ENCODE measurements around the gene PAQR6. TPM values are rescaled to one million over a fixed set of nuclear protein-coding genes. Genes with fewer than 3 reads are reported as not detected.
"Not testable (repeated sequence)": the region's sequence is repeated elsewhere in the genome, so short reads cannot be mapped to it uniquely, and the experiment has no call there.

PAQR6 gene
- total RNA-seq, 3 donors from 2014 or later: 1.5 to 6.2 (median 1.9) TPM

DNA sequence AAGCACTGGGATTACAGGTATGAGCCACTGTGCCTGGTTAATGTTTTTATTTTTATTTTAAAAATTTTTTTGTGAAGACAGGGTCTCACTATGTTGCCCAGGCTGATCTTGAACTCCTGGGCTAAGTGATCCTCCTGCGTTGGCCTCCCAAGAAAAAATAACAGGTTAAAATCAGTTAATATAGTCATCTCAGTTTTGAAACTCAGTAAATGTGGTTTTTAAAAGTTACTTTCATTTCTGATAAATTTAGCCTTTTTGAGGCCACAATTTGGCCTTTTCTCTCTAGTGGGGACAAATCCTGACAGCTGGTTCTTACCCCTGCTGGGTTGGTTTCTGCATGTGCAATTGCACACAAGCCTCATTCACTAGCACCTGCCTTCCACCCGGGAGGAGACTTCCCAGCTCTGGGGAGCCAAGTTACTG is 21.7 kb downstream of the PAQR6 start:
- no peaks in the 10 kb centered on the region for H3K9me3 ChIP-seq
- intact Hi-C loops (cut with DNase I, micrococcal nuclease): loop anchor here in 1 of 2 donors (5.0 kb wide), 2 partner anchors 79 to 134 kb away; no protein-coding TSS in a partner anchor
- ATAC-seq (no peak), DNase-seq (no peak)
- TF ChIP-seq, protein P1, sequence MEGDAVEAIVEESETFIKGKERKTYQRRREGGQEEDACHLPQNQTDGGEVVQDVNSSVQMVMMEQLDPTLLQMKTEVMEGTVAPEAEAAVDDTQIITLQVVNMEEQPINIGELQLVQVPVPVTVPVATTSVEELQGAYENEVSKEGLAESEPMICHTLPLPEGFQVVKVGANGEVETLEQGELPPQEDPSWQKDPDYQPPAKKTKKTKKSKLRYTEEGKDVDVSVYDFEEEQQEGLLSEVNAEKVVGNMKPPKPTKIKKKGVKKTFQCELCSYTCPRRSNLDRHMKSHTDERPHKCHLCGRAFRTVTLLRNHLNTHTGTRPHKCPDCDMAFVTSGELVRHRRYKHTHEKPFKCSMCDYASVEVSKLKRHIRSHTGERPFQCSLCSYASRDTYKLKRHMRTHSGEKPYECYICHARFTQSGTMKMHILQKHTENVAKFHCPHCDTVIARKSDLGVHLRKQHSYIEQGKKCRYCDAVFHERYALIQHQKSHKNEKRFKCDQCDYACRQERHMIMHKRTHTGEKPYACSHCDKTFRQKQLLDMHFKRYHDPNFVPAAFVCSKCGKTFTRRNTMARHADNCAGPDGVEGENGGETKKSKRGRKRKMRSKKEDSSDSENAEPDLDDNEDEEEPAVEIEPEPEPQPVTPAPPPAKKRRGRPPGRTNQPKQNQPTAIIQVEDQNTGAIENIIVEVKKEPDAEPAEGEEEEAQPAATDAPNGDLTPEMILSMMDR (IDR thresholded peaks at IDR 0.05): no peak
- H3K4me1 ChIP-seq (ENCODE audit: low read depth): no peaks in the 10 kb centered on the region
- H3K36me3 ChIP-seq (ENCODE audit: low read depth): peaks cover 5% of the 10 kb centered on the region
- no peak overlapping the region for H3K4me3 ChIP-seq

DNA sequence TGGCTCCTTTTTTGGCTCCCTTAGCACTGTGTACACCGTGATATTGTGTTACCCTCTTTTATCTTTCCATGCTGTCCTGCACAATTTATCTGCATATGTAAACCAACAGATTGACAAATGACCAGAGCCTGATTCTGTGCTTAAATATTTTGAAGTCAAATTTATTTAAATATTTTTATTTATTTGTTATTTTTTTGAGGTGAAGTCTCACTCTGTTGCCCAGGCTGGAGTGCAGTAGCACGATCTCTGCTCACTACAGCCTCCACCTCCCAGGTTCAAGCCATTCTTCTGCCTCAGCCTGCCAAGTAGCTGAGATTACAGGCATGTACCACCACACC is 22.2 kb downstream of the PAQR6 start:
- intact Hi-C loops (cut with DNase I, micrococcal nuclease): loop anchor here in 1 of 2 donors (5.0 kb wide), 2 partner anchors 78 to 133 kb away; no protein-coding TSS in a partner anchor
- H3K9me3 ChIP-seq: no peaks in the 10 kb centered on the region
- TF ChIP-seq, protein P1 (IDR thresholded peaks at IDR 0.05): peak; percentile 5
- no peak overlapping the region for H3K4me3 ChIP-seq
- H3K4me1 ChIP-seq (ENCODE audit: low read depth): no peaks in the 10 kb centered on the region
- DNase-seq: no peak
- H3K36me3 ChIP-seq (ENCODE audit: low read depth): peaks cover 5% of the 10 kb centered on the region
- no peak for ATAC-seq

DNA sequence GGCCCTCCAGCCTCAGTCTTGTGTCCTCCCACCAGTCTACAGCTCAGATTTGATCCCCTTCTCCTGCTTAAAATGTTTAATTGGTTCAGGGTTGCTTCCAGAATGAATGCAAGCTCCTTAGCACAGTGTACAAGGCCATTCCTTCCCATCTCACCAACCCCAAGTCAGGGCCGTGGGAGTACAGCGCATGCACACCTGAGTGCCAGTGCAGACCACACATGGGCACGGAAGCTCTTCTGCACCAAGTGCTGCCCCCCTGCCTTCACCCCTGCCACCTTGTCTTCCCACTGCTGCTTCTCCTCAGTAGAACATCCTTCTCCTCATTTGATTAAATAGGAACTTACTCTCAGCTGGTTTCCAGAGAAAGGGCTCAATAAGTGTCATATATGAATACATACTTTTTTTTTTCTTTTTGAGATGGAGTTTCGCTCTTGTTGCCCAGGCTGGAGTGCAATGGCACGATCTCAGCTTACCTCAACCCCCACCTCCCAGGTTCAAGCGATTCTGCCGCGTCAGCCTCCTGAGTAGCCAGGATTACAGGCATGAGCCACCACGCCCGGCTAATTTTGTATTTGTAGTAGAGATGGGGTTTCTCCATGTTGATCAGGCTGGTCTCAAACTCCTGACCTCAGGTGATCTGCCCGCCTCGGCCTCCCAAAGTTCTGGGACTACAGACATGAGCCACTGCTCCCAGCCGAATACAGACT is 25.7 kb downstream of the PAQR6 start:
- Histone ChIP-seq H3K36me3 (ENCODE audit: low read depth) (peaks cover 5% of the 10 kb centered on the region), H3K9me3 (no peaks in the 10 kb centered on the region), H3K4me1 (ENCODE audit: low read depth) (no peaks in the 10 kb centered on the region), H3K4me3 (no peak overlapping the region)
- DNase-seq: no peak
- no peak for ATAC-seq
- intact Hi-C loops (cut with DNase I, micrococcal nuclease): loop anchor here in 1 of 2 donors (5.0 kb wide), 1 partner anchor 75 kb away; no protein-coding TSS in a partner anchor
- TF ChIP-seq, protein P1 (IDR thresholded peaks at IDR 0.05): no peak

DNA sequence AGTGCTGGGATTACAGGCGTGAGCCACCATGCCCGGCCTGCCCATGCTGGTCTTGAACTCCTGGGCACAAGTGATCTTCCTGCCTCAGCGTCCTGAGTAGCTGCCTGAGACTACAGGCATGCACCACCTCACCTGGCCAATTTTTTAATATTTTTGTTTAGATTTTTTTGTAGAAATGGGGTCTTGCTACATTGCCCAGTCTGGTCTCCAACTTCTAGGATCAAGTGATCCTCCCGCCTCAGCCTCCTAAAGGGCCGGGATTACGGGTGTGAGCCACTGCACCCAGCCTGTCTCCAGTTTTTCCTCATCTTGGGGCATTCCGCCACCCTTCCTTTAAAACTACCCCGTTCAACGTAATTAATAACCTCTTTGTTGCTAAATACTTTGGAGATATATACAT is 27.6 kb downstream of the PAQR6 start:
- TF ChIP-seq, protein P1 (IDR thresholded peaks at IDR 0.05): no peak
- intact Hi-C loops (cut with DNase I, micrococcal nuclease): loop anchor here in 1 of 2 donors (5.0 kb wide), 1 partner anchor 73 kb away; no protein-coding TSS in a partner anchor
- Histone ChIP-seq H3K9me3 (no peaks in the 10 kb centered on the region), H3K4me3 (no peak overlapping the region), H3K36me3 (ENCODE audit: low read depth) (peaks cover 5% of the 10 kb centered on the region), H3K4me1 (ENCODE audit: low read depth) (no peaks in the 10 kb centered on the region)
- DNase-seq (no peak), ATAC-seq (no peak)

DNA sequence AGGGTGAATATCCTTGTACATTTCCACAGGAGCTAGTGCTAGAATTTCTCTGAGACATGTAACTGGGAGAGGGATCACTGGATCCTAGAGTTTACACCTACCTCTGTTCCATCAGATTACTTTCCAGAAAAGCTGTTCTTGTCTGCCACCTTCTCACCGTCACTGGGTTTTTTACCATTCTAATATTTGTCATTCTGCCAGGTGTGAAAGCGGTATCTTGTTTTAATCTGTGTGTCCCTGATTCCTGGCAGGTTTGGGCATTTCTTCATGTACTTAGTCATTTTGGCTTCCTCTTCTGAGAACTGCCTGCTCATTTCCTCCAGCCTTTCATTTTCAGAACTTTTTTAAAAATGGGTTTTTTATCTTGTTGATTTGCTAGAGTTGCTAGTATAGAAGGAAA is 30.0 kb downstream of the PAQR6 start:
- intact Hi-C loops (cut with DNase I, micrococcal nuclease): no loop called here
- H3K9me3 ChIP-seq: no peaks in the 10 kb centered on the region
- H3K36me3 ChIP-seq (ENCODE audit: low read depth): no peaks in the 10 kb centered on the region
- H3K4me1 ChIP-seq (ENCODE audit: low read depth): peaks cover 9% of the 10 kb centered on the region
- TF ChIP-seq, protein P1 (IDR thresholded peaks at IDR 0.05): no peak
- DNase-seq: no peak
- ATAC-seq: no peak
- H3K4me3 ChIP-seq: no peak overlapping the region

DNA sequence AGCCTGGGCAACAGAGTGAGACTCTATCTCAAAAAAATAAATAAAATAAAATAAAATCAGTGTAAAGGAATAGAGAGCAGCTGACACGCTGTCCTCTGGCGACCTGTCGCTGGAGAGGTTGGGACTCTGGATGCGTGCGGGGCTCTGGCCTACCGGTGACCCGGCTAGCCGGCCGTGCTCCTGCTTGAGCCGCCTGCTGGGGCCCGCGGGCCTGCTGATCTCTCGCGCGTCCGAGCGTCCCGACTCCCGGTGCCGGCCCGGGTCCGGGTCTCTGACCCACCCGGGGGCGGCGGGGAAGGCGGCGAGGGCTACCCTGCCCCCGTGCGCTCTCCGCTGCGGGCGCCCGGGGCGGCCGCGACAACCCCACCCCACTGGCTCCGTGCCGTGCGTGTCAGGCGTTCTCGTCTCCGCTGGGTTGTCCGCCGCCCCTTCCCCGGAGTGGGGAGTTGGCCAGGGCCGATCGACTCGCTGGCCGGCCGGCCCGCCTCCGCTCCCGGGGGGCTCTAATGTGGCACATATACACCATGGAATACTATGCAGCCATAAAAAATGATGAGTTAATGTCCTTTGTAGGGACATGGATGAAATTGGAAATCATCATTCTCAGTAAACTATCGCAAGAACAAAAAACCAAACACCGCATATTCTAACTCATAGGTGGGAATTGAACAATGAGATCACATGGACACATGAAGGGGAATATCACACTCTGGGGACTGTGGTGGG is 31.3 kb downstream of the PAQR6 start:
- H3K9me3 ChIP-seq; H3K36me3 ChIP-seq (ENCODE audit: low read depth); H3K4me3 ChIP-seq; ATAC-seq; intact Hi-C loops (cut with DNase I, micrococcal nuclease); H3K4me1 ChIP-seq (ENCODE audit: low read depth): not testable (repeated sequence)
- peak in 1 of 3 donors; percentile 46 for DNase-seq
